Neutrophil (primary cell): Measurements from ENCODE around the gene CLSTN2.

Source experiments
- H3K27ac ChIP-seq: fragments of 200-600 bp; sonication (generic); 2 replicates; pipeline ENCODE4 v1.5.1; 2016; ENCODE audit warnings: mild to moderate bottlenecking, moderate library complexity
- H3K27me3 ChIP-seq: fragments of 200-600 bp; sonication (generic); 2 replicates; pipeline ENCODE4 v1.6.0; 2016; ENCODE audit warnings: mild to moderate bottlenecking
- H3K36me3 ChIP-seq: fragments of 200-600 bp; sonication (generic); 2 replicates; pipeline ENCODE4 v1.5.1; 2017
- H3K4me1 ChIP-seq, 2 experiments: fragments of 200-600 bp in 1 of 2; sonication (generic) in 1 of 2; 1 replicate in 1 of 2; 2 replicates in 1 of 2; pipeline versions ENCODE4 v1.5.1 to v1.6.1; 2013 to 2016; ENCODE audit warnings: low read depth in 1 of 2, low read length in 1 of 2, mild to moderate bottlenecking in 1 of 2, moderate library complexity in 1 of 2; ENCODE audit not compliant: control insufficient read depth in 1 of 2, insufficient read depth in 1 of 2
- H3K4me3 ChIP-seq, 2 experiments: fragments of 200-600 bp in 1 of 2; sonication (generic) in 1 of 2; 1 replicate in 1 of 2; 2 replicates in 1 of 2; pipeline ENCODE4 v1.5.1; 2013 to 2016; ENCODE audit warnings: low read depth in 1 of 2, low read length in 1 of 2, mild to moderate bottlenecking in 1 of 2, moderate library complexity in 1 of 2
- H3K9me3 ChIP-seq: fragments of 200-600 bp; sonication (generic); 2 replicates; pipeline ENCODE4 v1.5.1; 2016
- CTCF ChIP-seq: fragments of 200-600 bp; sonication (generic); IDR thresholded peaks from 2 replicates; pipeline ENCODE4 v1.5.1; 2016; ENCODE audit warnings: antibody characterized with exemption

Gene CLSTN2

GRCh38 chr3:140135461-140135860 is 200.5 kb downstream of the CLSTN2 start:
- no peak overlapping the region for H3K27ac ChIP-seq
- TF ChIP-seq CTCF, result no peak
- H3K27me3 ChIP-seq, result no peaks in the 10 kb centered on the region
- H3K4me3 ChIP-seq, result no peak overlapping the region
- no peaks in the 10 kb centered on the region for H3K9me3 ChIP-seq
- no peaks in the 10 kb centered on the region for H3K4me1 ChIP-seq
- H3K36me3 ChIP-seq, result no peaks in the 10 kb centered on the region

GRCh38 chr3:140143367-140144069 is 208.5 kb downstream of the CLSTN2 start:
- H3K4me3 ChIP-seq, result no peak overlapping the region
- TF ChIP-seq CTCF, result no peak
- no peaks in the 10 kb centered on the region for H3K36me3 ChIP-seq
- H3K4me1 ChIP-seq, result no peaks in the 10 kb centered on the region
- H3K9me3 ChIP-seq, result no peaks in the 10 kb centered on the region
- H3K27ac ChIP-seq, result no peak overlapping the region
- H3K27me3 ChIP-seq, result no peaks in the 10 kb centered on the region

DNA sequence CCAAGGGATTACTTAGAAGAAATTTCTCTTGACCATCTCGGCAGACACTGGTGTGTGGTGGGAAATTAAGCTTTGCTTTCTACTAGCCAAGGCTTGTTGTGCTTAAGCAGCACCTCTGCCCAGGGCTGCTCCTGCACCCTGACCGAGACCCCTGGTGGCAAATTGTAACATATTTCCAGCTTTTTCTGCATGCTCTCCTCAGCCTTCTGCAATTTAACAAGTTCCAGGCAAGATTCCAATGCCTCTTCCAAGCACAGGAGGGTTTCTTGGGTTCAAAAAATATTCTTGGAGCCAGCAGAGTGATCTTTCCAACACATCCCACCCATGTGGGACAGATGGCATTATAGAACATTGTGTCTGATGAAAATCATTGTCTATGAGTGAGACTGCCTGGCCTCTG is 210.5 kb downstream of the CLSTN2 start:
- Histone ChIP-seq H3K4me3 (no peak overlapping the region), H3K27me3 (no peaks in the 10 kb centered on the region), H3K9me3 (no peaks in the 10 kb centered on the region), H3K4me1 (no peaks in the 10 kb centered on the region), H3K36me3 (no peaks in the 10 kb centered on the region), H3K27ac (no peak overlapping the region)
- no peak for TF ChIP-seq CTCF

DNA sequence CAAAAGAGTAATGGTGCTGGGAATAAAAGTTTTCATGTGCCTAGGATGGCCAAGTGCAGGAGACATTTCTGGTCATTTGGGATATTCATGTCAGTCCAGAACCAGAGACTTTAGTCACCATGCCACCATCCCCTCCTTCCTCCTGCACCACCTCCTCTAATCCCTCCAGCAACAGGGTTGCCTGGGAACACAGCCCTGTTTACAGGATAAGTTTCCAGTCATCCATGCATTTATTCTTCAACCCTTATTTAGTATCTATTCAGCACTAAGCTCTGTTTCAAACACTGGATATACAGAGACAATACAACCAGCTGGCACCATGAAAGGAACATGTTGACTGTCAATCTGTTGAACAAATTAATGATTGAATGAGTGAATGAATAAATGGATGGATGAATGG is 211.7 kb downstream of the CLSTN2 start:
- TF ChIP-seq CTCF, result no peak
- Histone ChIP-seq H3K27me3 (no peaks in the 10 kb centered on the region), H3K9me3 (no peaks in the 10 kb centered on the region), H3K27ac (no peak overlapping the region), H3K4me3 (no peak overlapping the region), H3K4me1 (no peaks in the 10 kb centered on the region), H3K36me3 (no peaks in the 10 kb centered on the region)

DNA sequence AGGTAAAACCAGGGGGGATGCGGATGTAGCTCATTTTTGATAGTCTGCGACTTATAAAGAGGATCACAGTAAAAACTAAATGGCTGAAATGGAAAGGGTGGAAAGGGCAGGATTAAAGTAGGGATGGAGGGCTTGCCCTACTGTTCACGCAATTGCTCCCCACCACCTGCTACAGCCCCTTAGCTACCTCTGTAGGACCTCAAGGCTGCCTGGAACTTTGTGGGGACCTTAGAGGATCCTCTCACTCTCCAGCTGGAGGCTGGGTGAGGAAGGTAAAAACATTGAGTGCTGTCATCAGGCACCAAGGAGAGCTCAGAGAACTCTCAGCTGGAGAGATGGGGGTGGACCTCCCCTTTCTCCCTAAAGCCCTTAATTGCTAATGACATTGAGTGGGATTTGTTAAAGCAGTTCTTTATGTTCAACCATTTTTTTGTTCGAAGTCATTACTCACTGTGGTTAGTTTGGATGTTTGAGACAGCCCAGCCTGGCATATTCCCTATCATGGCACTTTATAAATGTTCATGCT is 213.0 kb downstream of the CLSTN2 start:
- Histone ChIP-seq H3K36me3 (no peaks in the 10 kb centered on the region), H3K27me3 (no peaks in the 10 kb centered on the region), H3K4me3 (no peak overlapping the region), H3K9me3 (no peaks in the 10 kb centered on the region), H3K27ac (no peak overlapping the region), H3K4me1 (no peaks in the 10 kb centered on the region)
- no peak for TF ChIP-seq CTCF
